BLaER1 treated with 17β-estradiol and CSF1 and Interleukin-3, amounts not matched to agents 10 nM and 100 nM (cell line): Measurements from ENCODE around the gene S100G.

Source experiments
- H3K27ac ChIP-seq, 11 experiments: shearing (Covaris generic); formaldehyde crosslinking; 2 replicates each; pipeline ENCODE4 v1.8.1; 2022
- H3K27me3 ChIP-seq, 11 experiments: shearing (Covaris generic); formaldehyde crosslinking; 2 replicates each; pipeline ENCODE4 v1.8.1; 2022
- H3K36me3 ChIP-seq, 11 experiments: shearing (Covaris generic); formaldehyde crosslinking; 2 replicates each; pipeline ENCODE4 v1.8.1; 2022
- H3K4me1 ChIP-seq, 10 experiments: shearing (Covaris generic); formaldehyde crosslinking; 2 replicates each; pipeline ENCODE4 v1.8.1; 2022
- H3K4me2 ChIP-seq, 11 experiments: shearing (Covaris generic); formaldehyde crosslinking; 2 replicates each; pipeline ENCODE4 v1.8.1; 2022
- H3K4me3 ChIP-seq, 10 experiments: shearing (Covaris generic); formaldehyde crosslinking; 2 replicates each; pipeline ENCODE4 v1.8.1; 2022
- H3K9ac ChIP-seq, 11 experiments: shearing (Covaris generic); formaldehyde crosslinking; 2 replicates each; pipeline ENCODE4 v1.8.1; 2022
- H3K9me3 ChIP-seq, 11 experiments: shearing (Covaris generic); formaldehyde crosslinking; replicated peaks in 1 of 11; 2 replicates each; pipeline ENCODE4 v1.8.1; 2022
- H4K20me1 ChIP-seq, 11 experiments: shearing (Covaris generic); formaldehyde crosslinking; 2 replicates each; pipeline ENCODE4 v1.8.1; 2022
- Cebpa-rat ChIP-seq, 11 experiments: shearing (Covaris generic); IDR thresholded peaks; 2 replicates each; pipeline ENCODE4 v1.8.1; 2022

S100G gene

GRCh38 chrX:16659321-16659720, 9.4 kb downstream of the S100G start:
- Histone ChIP-seq H3K4me2 (no peak overlapping the region), H3K4me3 (no peak overlapping the region), H3K27ac (no peak overlapping the region), H3K9me3 (no peaks in the 10 kb centered on the region), H3K27me3 (peaks cover 94 to 100% (median 99%) of the 10 kb centered on the region in 11 experiments), H3K4me1 (no peaks in the 10 kb centered on the region), H3K36me3 (no peaks in the 10 kb centered on the region; a peak in 2 of 22 replicates), H4K20me1 (peaks cover 0 to 10% (median 0%) of the 10 kb centered on the region in 11 experiments; a peak in 3 of 22 replicates), H3K9ac (no peak overlapping the region)
- no peak for TF ChIP-seq Cebpa-rat (IDR thresholded peaks at IDR 0.05)

- TF ChIP-seq Cebpa-rat (IDR thresholded peaks at IDR 0.05): no peak
- peaks cover 0 to 10% (median 0%) of the 10 kb centered on the region in 11 experiments; a peak in 2 of 22 replicates for H4K20me1 ChIP-seq
Measured at GRCh38 chrX:16661495-16661894, 11.5 kb downstream of the S100G start.

GRCh38 chrX:16662402-16662801, 12.4 kb downstream of the S100G start:
- Histone ChIP-seq H3K4me2 (no peak overlapping the region), H4K20me1 (peaks cover 0 to 10% (median 0%) of the 10 kb centered on the region in 11 experiments; a peak in 2 of 22 replicates), H3K9ac (no peak overlapping the region), H3K27me3 (peaks cover 94 to 100% (median 99%) of the 10 kb centered on the region in 11 experiments), H3K27ac (no peak overlapping the region), H3K4me1 (no peaks in the 10 kb centered on the region), H3K9me3 (no peaks in the 10 kb centered on the region), H3K4me3 (no peak overlapping the region), H3K36me3 (peaks cover 0 to 17% (median 3%) of the 10 kb centered on the region in 11 experiments; a peak in 9 of 22 replicates)
- no peak for TF ChIP-seq Cebpa-rat (IDR thresholded peaks at IDR 0.05)

More at GRCh38 chrX:16661495-16661894, 11.5 kb downstream of the S100G start:
- H3K27me3 ChIP-seq: peaks cover 94 to 100% (median 99%) of the 10 kb centered on the region in 11 experiments
- no peak overlapping the region for H3K9ac ChIP-seq
- H3K36me3 ChIP-seq: peaks cover 0 to 13% (median 0%) of the 10 kb centered on the region in 11 experiments; a peak in 8 of 22 replicates
- H3K4me1 ChIP-seq: no peaks in the 10 kb centered on the region
- no peak overlapping the region for H3K4me2 ChIP-seq
- no peak overlapping the region for H3K27ac ChIP-seq
- H3K9me3 ChIP-seq: no peaks in the 10 kb centered on the region
- H3K4me3 ChIP-seq: no peak overlapping the region

- Histone ChIP-seq H3K4me2 (no peak overlapping the region), H3K9ac (no peak overlapping the region), H3K4me1 (no peaks in the 10 kb centered on the region), H3K27ac (no peak overlapping the region), H3K4me3 (no peak overlapping the region), H4K20me1 (peaks cover 0 to 10% (median 0%) of the 10 kb centered on the region in 11 experiments; a peak in 2 of 22 replicates), H3K27me3 (peaks cover 90 to 100% (median 96%) of the 10 kb centered on the region in 11 experiments), H3K36me3 (peaks cover 0 to 18% (median 3%) of the 10 kb centered on the region in 11 experiments; a peak in 9 of 22 replicates), H3K9me3 (no peaks in the 10 kb centered on the region)
- no peak for TF ChIP-seq Cebpa-rat (IDR thresholded peaks at IDR 0.05)
Measured at GRCh38 chrX:16664074-16664473, 14.1 kb downstream of the S100G start.

GRCh38 chrX:16664626-16665025, 14.7 kb downstream of the S100G start:
- no peak for TF ChIP-seq Cebpa-rat (IDR thresholded peaks at IDR 0.05)
- peaks cover 89 to 100% (median 96%) of the 10 kb centered on the region in 11 experiments for H3K27me3 ChIP-seq
- no peak overlapping the region for H3K27ac ChIP-seq

GRCh38 chrX:16665089-16665488, 15.1 kb downstream of the S100G start:
- Histone ChIP-seq H4K20me1 (peaks cover 0 to 10% (median 0%) of the 10 kb centered on the region in 11 experiments; a peak in 4 of 22 replicates), H3K4me1 (no peaks in the 10 kb centered on the region), H3K9me3 (no peaks in the 10 kb centered on the region), H3K27ac (no peak overlapping the region), H3K4me2 (no peak overlapping the region), H3K27me3 (peaks cover 89 to 100% (median 96%) of the 10 kb centered on the region in 11 experiments), H3K36me3 (peaks cover 0 to 20% (median 7%) of the 10 kb centered on the region in 11 experiments; a peak in 9 of 22 replicates), H3K9ac (no peak overlapping the region), H3K4me3 (no peak overlapping the region)
- no peak for TF ChIP-seq Cebpa-rat (IDR thresholded peaks at IDR 0.05)

More at GRCh38 chrX:16664626-16665025, 14.7 kb downstream of the S100G start:
- Histone ChIP-seq H3K9ac (no peak overlapping the region), H4K20me1 (peaks cover 0 to 10% (median 0%) of the 10 kb centered on the region in 11 experiments; a peak in 4 of 22 replicates), H3K4me2 (no peak overlapping the region), H3K4me1 (no peaks in the 10 kb centered on the region), H3K36me3 (peaks cover 0 to 18% (median 6%) of the 10 kb centered on the region in 11 experiments; a peak in 9 of 22 replicates), H3K9me3 (no peaks in the 10 kb centered on the region), H3K4me3 (no peak overlapping the region)

- H3K4me2 ChIP-seq: no peak overlapping the region
- H4K20me1 ChIP-seq: peaks cover 0 to 10% (median under 1%) of the 10 kb centered on the region in 11 experiments; a peak in 5 of 22 replicates
Measured at GRCh38 chrX:16666541-16666940, 16.6 kb downstream of the S100G start.

GRCh38 chrX:16671005-16671404, 21.0 kb downstream of the S100G start:
- H4K20me1 ChIP-seq: peaks cover 0 to 14% (median 0%) of the 10 kb centered on the region in 11 experiments; a peak in 4 of 22 replicates
- no peaks in the 10 kb centered on the region for H3K4me1 ChIP-seq
- H3K9me3 ChIP-seq: no peaks in the 10 kb centered on the region
- TF ChIP-seq Cebpa-rat (IDR thresholded peaks at IDR 0.05): no peak
- no peak overlapping the region for H3K9ac ChIP-seq
- peaks cover 0 to 25% (median 9%) of the 10 kb centered on the region in 11 experiments; a peak in 6 of 22 replicates for H3K36me3 ChIP-seq
- H3K27me3 ChIP-seq: peaks cover 54 to 92% (median 84%) of the 10 kb centered on the region in 11 experiments
- no peak overlapping the region for H3K27ac ChIP-seq
- H3K4me2 ChIP-seq: no peak overlapping the region
- H3K4me3 ChIP-seq: no peak overlapping the region

More at GRCh38 chrX:16666541-16666940, 16.6 kb downstream of the S100G start:
- no peak overlapping the region for H3K4me3 ChIP-seq
- TF ChIP-seq Cebpa-rat (IDR thresholded peaks at IDR 0.05): no peak
- H3K9ac ChIP-seq: no peak overlapping the region
- H3K4me1 ChIP-seq: no peaks in the 10 kb centered on the region
- peaks cover 80 to 97% (median 91%) of the 10 kb centered on the region in 11 experiments for H3K27me3 ChIP-seq
- peaks cover 0 to 24% (median 7%) of the 10 kb centered on the region in 11 experiments; a peak in 9 of 22 replicates for H3K36me3 ChIP-seq
- H3K9me3 ChIP-seq: no peaks in the 10 kb centered on the region
- no peak overlapping the region for H3K27ac ChIP-seq

- Histone ChIP-seq H3K9me3 (no peaks in the 10 kb centered on the region), H3K9ac (no peak overlapping the region), H3K4me1 (no peaks in the 10 kb centered on the region), H3K27me3 (peaks cover 59 to 98% (median 96%) of the 10 kb centered on the region in 11 experiments), H3K4me3 (no peak overlapping the region), H3K27ac (no peak overlapping the region), H4K20me1 (peaks cover 0 to 7% (median 0%) of the 10 kb centered on the region in 11 experiments; a peak in 2 of 22 replicates), H3K36me3 (peaks cover 7 to 58% (median 30%) of the 10 kb centered on the region in 11 experiments; a peak in 19 of 22 replicates), H3K4me2 (no peak overlapping the region)
- no peak for TF ChIP-seq Cebpa-rat (IDR thresholded peaks at IDR 0.05)
Measured at GRCh38 chrX:16678689-16679088, 28.7 kb downstream of the S100G start.
